ENCODE results near the gene POLR2A.

Gene POLR2A

DNA sequence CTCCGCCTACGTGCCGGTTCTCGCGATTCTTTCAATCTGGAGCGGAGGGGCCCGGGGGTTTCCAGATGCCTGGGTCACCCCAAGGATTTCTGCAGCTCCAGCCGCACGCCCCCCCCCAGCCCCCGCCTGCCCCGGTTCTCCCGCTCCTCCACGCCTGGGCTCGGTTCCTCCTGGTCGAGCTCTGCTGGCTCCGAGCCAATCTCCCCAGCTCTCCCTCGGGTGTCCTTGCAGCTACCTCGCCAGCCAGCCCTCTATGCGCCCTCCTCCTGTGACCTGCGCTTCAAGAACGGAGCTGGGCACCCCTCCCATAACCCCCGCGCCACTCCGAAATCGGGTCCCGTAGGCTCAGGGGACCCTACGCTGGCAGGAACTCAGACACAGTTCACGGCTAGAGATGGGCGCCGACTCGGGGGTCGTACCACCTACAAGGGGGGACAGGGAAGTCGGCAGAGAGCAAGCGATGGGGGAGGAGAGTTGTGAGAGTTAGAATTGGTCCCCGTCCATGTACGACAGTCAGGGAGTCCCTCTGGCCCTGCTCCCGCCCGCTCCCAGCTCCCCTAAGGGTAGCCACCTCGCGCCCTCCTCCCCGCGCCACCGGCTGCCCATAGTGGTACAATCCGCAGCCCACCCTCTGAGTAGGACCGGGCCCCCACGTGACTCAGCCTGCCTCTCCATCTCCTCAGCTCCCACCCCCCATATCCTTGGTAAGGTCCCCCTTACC, 43.9 kb upstream of the POLR2A start (continued):
- TF ChIP-seq KLF1 (tag by site-specific recombination; IDR thresholded peaks at IDR 0.05) (peak; percentile 26; the same call in 1 of the 2 replicates), ZNF501 (tag by site-specific recombination; IDR thresholded peaks at IDR 0.05) (peak; percentile 54; the same call in 1 of the 2 replicates), ZNF426 (tag by site-specific recombination; IDR thresholded peaks at IDR 0.05) (no peak), ZNF214 (tag by site-specific recombination; IDR thresholded peaks at IDR 0.05; ENCODE audit: borderline replicate concordance) (no peak), ZNF670 (tag by site-specific recombination; IDR thresholded peaks at IDR 0.05; ENCODE audit: low read depth) (no peak), ZNF549 (tag by site-specific recombination; IDR thresholded peaks at IDR 0.05) (no peak), OSR2 (tag by site-specific recombination; IDR thresholded peaks at IDR 0.05) (no peak), ZEB2 (tag by site-specific recombination; IDR thresholded peaks at IDR 0.05) (peak; percentile 81), ZNF350 (tag by site-specific recombination; IDR thresholded peaks at IDR 0.05) (no peak), ZNF391 (tag by site-specific recombination; IDR thresholded peaks at IDR 0.05; ENCODE audit: borderline replicate concordance, low read depth) (peak; percentile 42; the same call in 1 of the 2 replicates), ZNF777 (tag by site-specific recombination; IDR thresholded peaks at IDR 0.05; ENCODE audit: borderline replicate concordance) (peak; percentile 75; the same call in 1 of the 2 replicates), ZNF114 (tag by site-specific recombination; IDR thresholded peaks at IDR 0.05) (no peak), ZNF266 (tag by site-specific recombination; IDR thresholded peaks at IDR 0.05; ENCODE audit: low read depth) (no peak; the same call in 1 of the 2 replicates), RBAK (tag by site-specific recombination; IDR thresholded peaks at IDR 0.05) (no peak), ZNF596 (tag by site-specific recombination; IDR thresholded peaks at IDR 0.05) (no peak), ZNF791 (tag by site-specific recombination; IDR thresholded peaks at IDR 0.05) (no peak), ZNF274 (IDR thresholded peaks at IDR 0.05; ENCODE audit: low read length) (no peak), ZNF274 (tag by site-specific recombination; IDR thresholded peaks at IDR 0.05; ENCODE audit: borderline replicate concordance) (no peak), ZNF174 (tag by site-specific recombination; IDR thresholded peaks at IDR 0.05) (no peak), ZNF544 (tag by site-specific recombination; IDR thresholded peaks at IDR 0.05) (no peak), ZNF776 (tag by site-specific recombination; IDR thresholded peaks at IDR 0.05; ENCODE audit: borderline replicate concordance) (no peak)
- TF ChIP-seq, protein P1, sequence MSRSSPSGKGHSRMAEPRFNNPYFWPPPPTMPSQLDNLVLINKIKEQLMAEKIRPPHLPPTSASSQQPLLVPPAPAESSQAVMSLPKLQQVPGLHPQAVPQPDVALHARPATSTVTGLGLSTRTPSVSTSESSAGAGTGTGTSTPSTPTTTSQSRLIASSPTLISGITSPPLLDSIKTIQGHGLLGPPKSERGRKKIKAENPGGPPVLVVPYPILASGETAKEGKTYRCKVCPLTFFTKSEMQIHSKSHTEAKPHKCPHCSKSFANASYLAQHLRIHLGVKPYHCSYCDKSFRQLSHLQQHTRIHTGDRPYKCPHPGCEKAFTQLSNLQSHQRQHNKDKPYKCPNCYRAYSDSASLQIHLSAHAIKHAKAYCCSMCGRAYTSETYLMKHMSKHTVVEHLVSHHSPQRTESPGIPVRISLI (tag by site-specific recombination; IDR thresholded peaks at IDR 0.05), result no peak
- TF ChIP-seq, protein P2, sequence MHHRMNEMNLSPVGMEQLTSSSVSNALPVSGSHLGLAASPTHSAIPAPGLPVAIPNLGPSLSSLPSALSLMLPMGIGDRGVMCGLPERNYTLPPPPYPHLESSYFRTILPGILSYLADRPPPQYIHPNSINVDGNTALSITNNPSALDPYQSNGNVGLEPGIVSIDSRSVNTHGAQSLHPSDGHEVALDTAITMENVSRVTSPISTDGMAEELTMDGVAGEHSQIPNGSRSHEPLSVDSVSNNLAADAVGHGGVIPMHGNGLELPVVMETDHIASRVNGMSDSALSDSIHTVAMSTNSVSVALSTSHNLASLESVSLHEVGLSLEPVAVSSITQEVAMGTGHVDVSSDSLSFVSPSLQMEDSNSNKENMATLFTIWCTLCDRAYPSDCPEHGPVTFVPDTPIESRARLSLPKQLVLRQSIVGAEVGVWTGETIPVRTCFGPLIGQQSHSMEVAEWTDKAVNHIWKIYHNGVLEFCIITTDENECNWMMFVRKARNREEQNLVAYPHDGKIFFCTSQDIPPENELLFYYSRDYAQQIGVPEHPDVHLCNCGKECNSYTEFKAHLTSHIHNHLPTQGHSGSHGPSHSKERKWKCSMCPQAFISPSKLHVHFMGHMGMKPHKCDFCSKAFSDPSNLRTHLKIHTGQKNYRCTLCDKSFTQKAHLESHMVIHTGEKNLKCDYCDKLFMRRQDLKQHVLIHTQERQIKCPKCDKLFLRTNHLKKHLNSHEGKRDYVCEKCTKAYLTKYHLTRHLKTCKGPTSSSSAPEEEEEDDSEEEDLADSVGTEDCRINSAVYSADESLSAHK (tag by site-specific recombination; IDR thresholded peaks at IDR 0.05), result no peak
- TF ChIP-seq, protein P3, sequence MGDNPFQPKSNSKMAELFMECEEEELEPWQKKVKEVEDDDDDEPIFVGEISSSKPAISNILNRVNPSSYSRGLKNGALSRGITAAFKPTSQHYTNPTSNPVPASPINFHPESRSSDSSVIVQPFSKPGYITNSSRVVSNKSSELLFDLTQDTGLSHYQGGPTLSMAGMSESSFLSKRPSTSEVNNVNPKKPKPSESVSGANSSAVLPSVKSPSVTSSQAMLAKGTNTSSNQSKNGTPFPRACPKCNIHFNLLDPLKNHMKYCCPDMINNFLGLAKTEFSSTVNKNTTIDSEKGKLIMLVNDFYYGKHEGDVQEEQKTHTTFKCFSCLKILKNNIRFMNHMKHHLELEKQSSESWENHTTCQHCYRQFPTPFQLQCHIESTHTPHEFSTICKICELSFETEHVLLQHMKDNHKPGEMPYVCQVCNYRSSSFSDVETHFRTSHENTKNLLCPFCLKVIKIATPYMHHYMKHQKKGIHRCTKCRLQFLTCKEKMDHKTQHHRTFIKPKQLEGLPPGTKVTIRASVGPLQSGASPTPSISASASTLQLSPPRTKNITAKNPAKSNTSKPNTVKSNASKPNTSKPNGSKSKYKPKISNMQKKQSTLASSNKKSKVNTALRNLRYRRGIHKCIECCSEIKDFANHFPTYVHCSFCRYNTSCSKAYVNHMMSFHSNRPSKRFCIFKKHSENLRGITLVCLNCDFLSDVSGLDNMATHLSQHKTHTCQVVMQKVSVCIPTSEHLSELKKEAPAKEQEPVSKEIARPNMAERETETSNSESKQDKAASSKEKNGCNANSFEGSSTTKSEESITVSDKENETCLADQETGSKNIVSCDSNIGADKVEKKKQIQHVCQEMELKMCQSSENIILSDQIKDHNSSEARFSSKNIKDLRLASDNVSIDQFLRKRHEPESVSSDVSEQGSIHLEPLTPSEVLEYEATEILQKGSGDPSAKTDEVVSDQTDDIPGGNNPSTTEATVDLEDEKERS (tag by site-specific recombination; IDR thresholded peaks at IDR 0.05), result no peak
- TF ChIP-seq, protein P4, sequence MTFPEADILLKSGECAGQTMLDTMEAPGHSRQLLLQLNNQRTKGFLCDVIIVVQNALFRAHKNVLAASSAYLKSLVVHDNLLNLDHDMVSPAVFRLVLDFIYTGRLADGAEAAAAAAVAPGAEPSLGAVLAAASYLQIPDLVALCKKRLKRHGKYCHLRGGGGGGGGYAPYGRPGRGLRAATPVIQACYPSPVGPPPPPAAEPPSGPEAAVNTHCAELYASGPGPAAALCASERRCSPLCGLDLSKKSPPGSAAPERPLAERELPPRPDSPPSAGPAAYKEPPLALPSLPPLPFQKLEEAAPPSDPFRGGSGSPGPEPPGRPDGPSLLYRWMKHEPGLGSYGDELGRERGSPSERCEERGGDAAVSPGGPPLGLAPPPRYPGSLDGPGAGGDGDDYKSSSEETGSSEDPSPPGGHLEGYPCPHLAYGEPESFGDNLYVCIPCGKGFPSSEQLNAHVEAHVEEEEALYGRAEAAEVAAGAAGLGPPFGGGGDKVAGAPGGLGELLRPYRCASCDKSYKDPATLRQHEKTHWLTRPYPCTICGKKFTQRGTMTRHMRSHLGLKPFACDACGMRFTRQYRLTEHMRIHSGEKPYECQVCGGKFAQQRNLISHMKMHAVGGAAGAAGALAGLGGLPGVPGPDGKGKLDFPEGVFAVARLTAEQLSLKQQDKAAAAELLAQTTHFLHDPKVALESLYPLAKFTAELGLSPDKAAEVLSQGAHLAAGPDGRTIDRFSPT (tag by site-specific recombination; IDR thresholded peaks at IDR 0.05), result peak; percentile 75
- TF ChIP-seq, protein P5, sequence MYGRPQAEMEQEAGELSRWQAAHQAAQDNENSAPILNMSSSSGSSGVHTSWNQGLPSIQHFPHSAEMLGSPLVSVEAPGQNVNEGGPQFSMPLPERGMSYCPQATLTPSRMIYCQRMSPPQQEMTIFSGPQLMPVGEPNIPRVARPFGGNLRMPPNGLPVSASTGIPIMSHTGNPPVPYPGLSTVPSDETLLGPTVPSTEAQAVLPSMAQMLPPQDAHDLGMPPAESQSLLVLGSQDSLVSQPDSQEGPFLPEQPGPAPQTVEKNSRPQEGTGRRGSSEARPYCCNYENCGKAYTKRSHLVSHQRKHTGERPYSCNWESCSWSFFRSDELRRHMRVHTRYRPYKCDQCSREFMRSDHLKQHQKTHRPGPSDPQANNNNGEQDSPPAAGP (tag by site-specific recombination; IDR thresholded peaks at IDR 0.05), result peak; percentile 75; the same call in 1 of the 2 replicates
- TF ChIP-seq, protein P6, sequence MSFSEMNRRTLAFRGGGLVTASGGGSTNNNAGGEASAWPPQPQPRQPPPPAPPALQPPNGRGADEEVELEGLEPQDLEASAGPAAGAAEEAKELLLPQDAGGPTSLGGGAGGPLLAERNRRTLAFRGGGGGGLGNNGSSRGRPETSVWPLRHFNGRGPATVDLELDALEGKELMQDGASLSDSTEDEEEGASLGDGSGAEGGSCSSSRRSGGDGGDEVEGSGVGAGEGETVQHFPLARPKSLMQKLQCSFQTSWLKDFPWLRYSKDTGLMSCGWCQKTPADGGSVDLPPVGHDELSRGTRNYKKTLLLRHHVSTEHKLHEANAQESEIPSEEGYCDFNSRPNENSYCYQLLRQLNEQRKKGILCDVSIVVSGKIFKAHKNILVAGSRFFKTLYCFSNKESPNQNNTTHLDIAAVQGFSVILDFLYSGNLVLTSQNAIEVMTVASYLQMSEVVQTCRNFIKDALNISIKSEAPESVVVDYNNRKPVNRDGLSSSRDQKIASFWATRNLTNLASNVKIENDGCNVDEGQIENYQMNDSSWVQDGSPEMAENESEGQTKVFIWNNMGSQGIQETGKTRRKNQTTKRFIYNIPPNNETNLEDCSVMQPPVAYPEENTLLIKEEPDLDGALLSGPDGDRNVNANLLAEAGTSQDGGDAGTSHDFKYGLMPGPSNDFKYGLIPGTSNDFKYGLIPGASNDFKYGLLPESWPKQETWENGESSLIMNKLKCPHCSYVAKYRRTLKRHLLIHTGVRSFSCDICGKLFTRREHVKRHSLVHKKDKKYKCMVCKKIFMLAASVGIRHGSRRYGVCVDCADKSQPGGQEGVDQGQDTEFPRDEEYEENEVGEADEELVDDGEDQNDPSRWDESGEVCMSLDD (tag by site-specific recombination; IDR thresholded peaks at IDR 0.05), result peak; percentile 51; the same call in 1 of the 2 replicates

All from HEK293 (cell line).